ENCODE data around the gene ADCY9.

GRCh38 chr16:3995001-3995400 is 121.2 kb downstream of the ADCY9 start:
- TF ChIP-seq, protein P1, sequence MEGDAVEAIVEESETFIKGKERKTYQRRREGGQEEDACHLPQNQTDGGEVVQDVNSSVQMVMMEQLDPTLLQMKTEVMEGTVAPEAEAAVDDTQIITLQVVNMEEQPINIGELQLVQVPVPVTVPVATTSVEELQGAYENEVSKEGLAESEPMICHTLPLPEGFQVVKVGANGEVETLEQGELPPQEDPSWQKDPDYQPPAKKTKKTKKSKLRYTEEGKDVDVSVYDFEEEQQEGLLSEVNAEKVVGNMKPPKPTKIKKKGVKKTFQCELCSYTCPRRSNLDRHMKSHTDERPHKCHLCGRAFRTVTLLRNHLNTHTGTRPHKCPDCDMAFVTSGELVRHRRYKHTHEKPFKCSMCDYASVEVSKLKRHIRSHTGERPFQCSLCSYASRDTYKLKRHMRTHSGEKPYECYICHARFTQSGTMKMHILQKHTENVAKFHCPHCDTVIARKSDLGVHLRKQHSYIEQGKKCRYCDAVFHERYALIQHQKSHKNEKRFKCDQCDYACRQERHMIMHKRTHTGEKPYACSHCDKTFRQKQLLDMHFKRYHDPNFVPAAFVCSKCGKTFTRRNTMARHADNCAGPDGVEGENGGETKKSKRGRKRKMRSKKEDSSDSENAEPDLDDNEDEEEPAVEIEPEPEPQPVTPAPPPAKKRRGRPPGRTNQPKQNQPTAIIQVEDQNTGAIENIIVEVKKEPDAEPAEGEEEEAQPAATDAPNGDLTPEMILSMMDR (IDR thresholded peaks at IDR 0.05; ENCODE audit: low read depth, low read length, poor library complexity, severe bottlenecking): no peak
- TF ChIP-seq EZH2phosphoT487 (IDR thresholded peaks at IDR 0.05; ENCODE audit: borderline replicate concordance, low read length): no peak

Data from DOHH2 (cell line).